ENCODE data around the gene SCYL1. TPM values are rescaled to one million over a fixed set of nuclear protein-coding genes. Genes with fewer than 3 reads are reported as not detected.

The SCYL1 gene
- total RNA-seq, 1 donor from 2014 or later, result 49.5 TPM

GRCh38 chr11:65549096-65549495, 24.2 kb downstream of the SCYL1 start:
- DNase-seq (ENCODE audit: low read depth) (no peak), FAIRE-seq (no peak)
- no peaks in the 10 kb centered on the region for H3K27me3 ChIP-seq (ENCODE audit: control insufficient read depth, insufficient read depth, low read length)
- TF ChIP-seq CTCF (IDR thresholded peaks at IDR 0.05; ENCODE audit: insufficient read depth, low read length, severe bottlenecking), result no peak
- H3K36me3 ChIP-seq (ENCODE audit: control insufficient read depth, insufficient read depth, low read length), result no peaks in the 10 kb centered on the region
- H3K4me3 ChIP-seq (ENCODE audit: low read depth, low read length), result no peak overlapping the region

- TF ChIP-seq CTCF (IDR thresholded peaks at IDR 0.05; ENCODE audit: insufficient read depth, low read length, severe bottlenecking), result peak; percentile 68
- no peaks in the 10 kb centered on the region for H3K27me3 ChIP-seq (ENCODE audit: control insufficient read depth, insufficient read depth, low read length)
- no peak overlapping the region for H3K4me3 ChIP-seq (ENCODE audit: low read depth, low read length)
- H3K36me3 ChIP-seq (ENCODE audit: control insufficient read depth, insufficient read depth, low read length), result no peaks in the 10 kb centered on the region
- peak; percentile 39 for DNase-seq (ENCODE audit: low read depth)
- FAIRE-seq, result no peak
Measured at GRCh38 chr11:65551572-65552387, 26.9 kb downstream of the SCYL1 start.

- Histone ChIP-seq H3K36me3 (ENCODE audit: control insufficient read depth, insufficient read depth, low read length) (no peaks in the 10 kb centered on the region), H3K4me3 (ENCODE audit: low read depth, low read length) (no peak overlapping the region), H3K27me3 (ENCODE audit: control insufficient read depth, insufficient read depth, low read length) (no peaks in the 10 kb centered on the region)
- DNase-seq (ENCODE audit: low read depth) (no peak), FAIRE-seq (no peak)
- no peak for TF ChIP-seq CTCF (IDR thresholded peaks at IDR 0.05; ENCODE audit: insufficient read depth, low read length, severe bottlenecking)
Measured at GRCh38 chr11:65552388-65552951, 27.6 kb downstream of the SCYL1 start.

GRCh38 chr11:65553301-65554001, 28.6 kb downstream of the SCYL1 start:
- no peaks in the 10 kb centered on the region for H3K27me3 ChIP-seq (ENCODE audit: control insufficient read depth, insufficient read depth, low read length)

More at GRCh38 chr11:65553301-65554001, 28.6 kb downstream of the SCYL1 start:
- no peak for TF ChIP-seq CTCF (IDR thresholded peaks at IDR 0.05; ENCODE audit: insufficient read depth, low read length, severe bottlenecking)
- FAIRE-seq (no peak), DNase-seq (ENCODE audit: low read depth) (no peak)
- no peak overlapping the region for H3K4me3 ChIP-seq (ENCODE audit: low read depth, low read length)
- H3K36me3 ChIP-seq (ENCODE audit: control insufficient read depth, insufficient read depth, low read length), result no peaks in the 10 kb centered on the region
